Hippocampal formation (tissue), 2 donors: ENCODE data around the gene DUSP28.
A peak's percentile ranks its signal among the peaks of the same experiment; 100 is the strongest.
"Not testable (repeated sequence)": the region's sequence is repeated elsewhere in the genome, so short reads cannot be mapped to it uniquely, and the experiment has no call there.

Experiments used
- DNase-seq, 2 donors: peaks; one replicate each; lab custom pipeline; 2025; lab: John Stamatoyannopoulos, UW

DUSP28 gene

GRCh38 chr2:240560480-240561324 is 545 bp downstream of the DUSP28 start:
- peak; percentile 98 to 99 for DNase-seq

- no peak for DNase-seq
Observed at GRCh38 chr2:240561325-240561971, 1.3 kb downstream of the DUSP28 start.

GRCh38 chr2:240563231-240563630 is 3.1 kb downstream of the DUSP28 start:
- not testable (repeated sequence) for DNase-seq

- no peak for DNase-seq
Observed at GRCh38 chr2:240563951-240564560, 3.9 kb downstream of the DUSP28 start.

- DNase-seq = no peak
Observed at GRCh38 chr2:240564561-240565332, 4.6 kb downstream of the DUSP28 start.

- DNase-seq = peak in 1 of 2 donors; percentile 29
Observed at GRCh38 chr2:240565333-240566202, 5.4 kb downstream of the DUSP28 start.

GRCh38 chr2:240566203-240567136 is 6.3 kb downstream of the DUSP28 start:
- DNase-seq = peak; percentile 83 to 86

- DNase-seq = no peak
Observed at GRCh38 chr2:240567137-240567871, 7.1 kb downstream of the DUSP28 start.

- DNase-seq = no peak
Observed at GRCh38 chr2:240567872-240568677, 7.9 kb downstream of the DUSP28 start, which contains the start of gene RNPEPL1. Gene RNPEPL1 (plus strand): TSS chr2:240568484. CDS start chr2:240568587, 103 bp downstream.

GRCh38 chr2:240568678-240569522 is 8.7 kb downstream of the DUSP28 start:
- DNase-seq = peak; percentile 55 to 57

GRCh38 chr2:240569523-240569997 is 9.4 kb downstream of the DUSP28 start:
- DNase-seq = no peak

- DNase-seq = no peak
Observed at GRCh38 chr2:240569998-240570530, 9.9 kb downstream of the DUSP28 start.

GRCh38 chr2:240570531-240571313 is 10.6 kb downstream of the DUSP28 start:
- no peak for DNase-seq

- DNase-seq = no peak
Observed at GRCh38 chr2:240571314-240571973, 11.3 kb downstream of the DUSP28 start.
